HG02623 (cell line): ENCODE measurements around the gene ROBO2.

Experiments
- ATAC-seq: cut with Tn5 transposase; IDR thresholded peaks from one replicate; pipeline ENCODE4 v1.9.1; 2021; ENCODE audit warnings: moderate library complexity; ENCODE audit not compliant: unreplicated experiment

The ROBO2 gene

GRCh38 chr3:77623500-77623899, 583.6 kb downstream of the ROBO2 start:
- no peak for ATAC-seq

- ATAC-seq, result no peak
Measured at GRCh38 chr3:77626157-77626556, 586.3 kb downstream of the ROBO2 start.

GRCh38 chr3:77648214-77648613, 608.3 kb downstream of the ROBO2 start:
- ATAC-seq, result no peak

GRCh38 chr3:77648664-77649063, 608.8 kb downstream of the ROBO2 start:
- ATAC-seq, result no peak

- no peak for ATAC-seq
Measured at GRCh38 chr3:77652624-77653023, 612.7 kb downstream of the ROBO2 start.

GRCh38 chr3:77655396-77655795, 615.5 kb downstream of the ROBO2 start:
- no peak for ATAC-seq

- no peak for ATAC-seq
Measured at GRCh38 chr3:77660718-77661117, 620.8 kb downstream of the ROBO2 start.

- ATAC-seq, result no peak
Measured at GRCh38 chr3:77667901-77668300, 628.0 kb downstream of the ROBO2 start.

GRCh38 chr3:77668376-77668775, 628.5 kb downstream of the ROBO2 start:
- ATAC-seq, result no peak

- ATAC-seq, result no peak
Measured at GRCh38 chr3:77672016-77672415, 632.1 kb downstream of the ROBO2 start.

- no peak for ATAC-seq
Measured at GRCh38 chr3:77682162-77682561, 642.3 kb downstream of the ROBO2 start.

- no peak for ATAC-seq
Measured at GRCh38 chr3:77684115-77684514, 644.2 kb downstream of the ROBO2 start.

GRCh38 chr3:77685713-77686112, 645.8 kb downstream of the ROBO2 start:
- ATAC-seq, result no peak

GRCh38 chr3:77686560-77686959, 646.7 kb downstream of the ROBO2 start:
- no peak for ATAC-seq

- ATAC-seq, result no peak
Measured at GRCh38 chr3:77687545-77687944, 647.6 kb downstream of the ROBO2 start.

- ATAC-seq, result no peak
Measured at GRCh38 chr3:77690284-77690845, 650.5 kb downstream of the ROBO2 start.

GRCh38 chr3:77693147-77693546, 653.2 kb downstream of the ROBO2 start:
- no peak for ATAC-seq

GRCh38 chr3:77699125-77699691, 659.3 kb downstream of the ROBO2 start:
- ATAC-seq, result no peak
